Lung (tissue), 12 donors: ENCODE results near the gene BDKRB2. TPM values are rescaled to one million over a fixed set of nuclear protein-coding genes. Genes with fewer than 3 reads are reported as not detected.
A peak's percentile ranks its signal among the peaks of the same experiment; 100 is the strongest.

Experiments
- ATAC-seq: fragments of 200-7000 bp; cut with Tn5 transposase; one replicate; pipeline ENCODE4 v1.9.1; 2020; ENCODE audit warnings: moderate number of reproducible peaks; ENCODE audit not compliant: insufficient read depth, low FRiP score
- DNase-seq, 3 donors: peaks; one replicate each; pipeline ENCODE4 v3.0.0-alpha.2; 2013 to 2017
- H3K27ac ChIP-seq, 2 donors: one replicate each; pipeline ENCODE4 v1.5.1; 2013; ENCODE audit warnings: mild to moderate bottlenecking in 2 of 2, moderate library complexity in 2 of 2, control low read depth in 1 of 2, inconsistent platforms in 1 of 2, low read depth in 1 of 2, low read length in 1 of 2
- H3K27me3 ChIP-seq, 3 donors: one replicate each; pipeline ENCODE4 v1.5.1; 2013; ENCODE audit warnings: low read length in 2 of 3; ENCODE audit not compliant: control insufficient read depth in 3 of 3, insufficient read depth in 3 of 3
- H3K36me3 ChIP-seq, 4 donors: one replicate each; pipeline ENCODE4 v1.5.1; 2013; ENCODE audit warnings: low read length in 4 of 4, mild to moderate bottlenecking in 1 of 4, moderate library complexity in 1 of 4; ENCODE audit not compliant: control insufficient read depth in 4 of 4, insufficient read depth in 4 of 4
- H3K4me1 ChIP-seq, 5 donors: one replicate each; pipeline ENCODE4 v1.5.1; 2013; ENCODE audit warnings: low read length in 5 of 5, mild to moderate bottlenecking in 2 of 5, moderate library complexity in 1 of 5; ENCODE audit not compliant: control insufficient read depth in 5 of 5, insufficient read depth in 5 of 5
- H3K4me3 ChIP-seq: one replicate; pipeline ENCODE4 v1.5.1; 2013; ENCODE audit warnings: mild to moderate bottlenecking, control low read depth, moderate library complexity
- H3K9ac ChIP-seq, 2 donors: one replicate each; pipeline ENCODE4 v1.5.1; 2013; ENCODE audit warnings: low read length in 2 of 2, control low read depth in 1 of 2; ENCODE audit not compliant: insufficient read depth in 1 of 2
- H3K9me3 ChIP-seq, 4 donors: one replicate each; pipeline ENCODE4 v1.5.1; 2013; ENCODE audit warnings: low read length in 3 of 4, mild to moderate bottlenecking in 1 of 4, moderate library complexity in 1 of 4; ENCODE audit not compliant: control insufficient read depth in 4 of 4, insufficient read depth in 3 of 4
- WGBS, 2 donors: extraction: QIAGEN DNeasy Blood & Tissue Kit; methylation state at CpG; one replicate each; pipeline ENCODE4 v1.1.7; 2013; 5-methylcytosine and 5-hydroxymethylcytosine counted together
- polyA plus RNA-seq, 2 donors: library from polyadenylated mRNA; stranded (reverse); fragments of 200-250 nt; gene quantifications; one replicate each; pipeline ENCODE4 v1.2.1, GENCODE V29; 2013
- total RNA-seq, 2 donors: library from RNA; depleted of rRNA in 1 of 2; stranded (reverse); fragments of >200 nt in 1 of 2; gene quantifications; one replicate each; pipeline ENCODE4 v1.2.1, GENCODE V29; 2014 to 2021
- TF ChIP-seq, protein P1 (sequence below): IDR thresholded peaks from 2 replicates; pipeline ENCODE4 v1.5.1; 2012; ENCODE audit warnings: mild to moderate bottlenecking; ENCODE audit errors: control extremely low read depth, extremely low read depth
- donor health status: control.
- donor health status: control.
- donor health status: Bipolar disorder and iron deficiency.
- donor health status: healthy.
- donor health status: DM: yes; HTN: yes; CAD: no.

The BDKRB2 gene
- total and polyA plus RNA-seq, 4 donors = 0.77 to 5.8 (median 2.4) TPM

DNA sequence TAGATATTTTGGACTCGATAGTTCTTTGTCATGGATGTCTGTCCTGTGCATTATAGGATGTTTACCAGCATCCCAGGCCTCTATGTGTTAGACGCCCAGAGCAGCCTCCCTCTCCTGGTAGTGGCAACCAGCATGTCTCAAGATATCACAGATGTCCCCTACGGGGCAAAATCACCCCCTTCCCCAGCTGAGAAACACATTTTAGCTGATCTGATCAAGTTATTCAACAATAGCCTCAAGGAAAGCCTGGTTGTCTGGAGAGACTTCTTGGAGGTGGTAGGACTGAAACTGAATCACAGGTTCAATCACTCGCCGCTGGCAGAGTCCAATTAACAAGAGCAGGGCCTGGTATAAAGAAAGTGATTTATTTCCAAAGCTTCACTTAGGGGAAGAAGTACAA lies 69.0 kb downstream of the BDKRB2 start:
- TF ChIP-seq, protein P1, sequence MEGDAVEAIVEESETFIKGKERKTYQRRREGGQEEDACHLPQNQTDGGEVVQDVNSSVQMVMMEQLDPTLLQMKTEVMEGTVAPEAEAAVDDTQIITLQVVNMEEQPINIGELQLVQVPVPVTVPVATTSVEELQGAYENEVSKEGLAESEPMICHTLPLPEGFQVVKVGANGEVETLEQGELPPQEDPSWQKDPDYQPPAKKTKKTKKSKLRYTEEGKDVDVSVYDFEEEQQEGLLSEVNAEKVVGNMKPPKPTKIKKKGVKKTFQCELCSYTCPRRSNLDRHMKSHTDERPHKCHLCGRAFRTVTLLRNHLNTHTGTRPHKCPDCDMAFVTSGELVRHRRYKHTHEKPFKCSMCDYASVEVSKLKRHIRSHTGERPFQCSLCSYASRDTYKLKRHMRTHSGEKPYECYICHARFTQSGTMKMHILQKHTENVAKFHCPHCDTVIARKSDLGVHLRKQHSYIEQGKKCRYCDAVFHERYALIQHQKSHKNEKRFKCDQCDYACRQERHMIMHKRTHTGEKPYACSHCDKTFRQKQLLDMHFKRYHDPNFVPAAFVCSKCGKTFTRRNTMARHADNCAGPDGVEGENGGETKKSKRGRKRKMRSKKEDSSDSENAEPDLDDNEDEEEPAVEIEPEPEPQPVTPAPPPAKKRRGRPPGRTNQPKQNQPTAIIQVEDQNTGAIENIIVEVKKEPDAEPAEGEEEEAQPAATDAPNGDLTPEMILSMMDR = no peak
- ATAC-seq (no peak), DNase-seq (no peak)
- Histone ChIP-seq H3K27ac (no peak overlapping the region), H3K9ac (no peak overlapping the region), H3K9me3 (peaks cover 0 to 18% (median 5%) of the 10 kb centered on the region in 4 donors), H3K36me3 (no peaks in the 10 kb centered on the region), H3K27me3 (no peaks in the 10 kb centered on the region), H3K4me3 (no peak overlapping the region), H3K4me1 (peaks cover 0 to 20% (median 3%) of the 10 kb centered on the region in 5 donors)
- whole genome bisulfite sequencing, 2 donors = 88 to 96% methylated on average over 5 of the region's 5 CpGs

DNA sequence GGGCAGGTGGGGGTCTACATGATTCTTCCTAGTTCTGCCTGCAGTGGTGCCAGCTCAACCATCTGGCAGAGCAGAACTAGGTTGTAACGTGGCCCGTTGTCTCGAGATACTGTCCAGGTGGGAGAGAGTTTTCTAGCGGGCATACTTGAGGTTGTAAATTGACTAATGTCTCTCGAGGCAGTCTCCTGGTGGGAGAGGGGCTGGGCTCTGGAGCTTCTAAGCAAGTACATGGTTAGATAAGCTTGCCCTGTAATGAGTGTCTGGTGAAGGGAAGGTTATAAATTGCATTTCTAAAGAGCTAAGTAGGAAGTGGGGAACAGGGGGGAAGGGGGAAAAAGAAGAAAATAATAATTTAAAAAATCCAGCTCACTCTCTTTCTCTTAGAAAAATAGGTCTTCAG lies 69.5 kb downstream of the BDKRB2 start:
- peaks cover 0 to 20% (median 3%) of the 10 kb centered on the region in 5 donors for H3K4me1 ChIP-seq
- TF ChIP-seq, protein P1 = no peak
- H3K27me3 ChIP-seq = no peaks in the 10 kb centered on the region
- H3K36me3 ChIP-seq = no peaks in the 10 kb centered on the region
- no peak overlapping the region for H3K4me3 ChIP-seq
- H3K9me3 ChIP-seq = peaks cover 0 to 18% (median 5%) of the 10 kb centered on the region in 4 donors
- DNase-seq (no peak), ATAC-seq (no peak)
- H3K27ac ChIP-seq = no peak overlapping the region
- no peak overlapping the region for H3K9ac ChIP-seq
- 83 to 86% methylated on average over 5 of the region's 5 CpGs for whole genome bisulfite sequencing, 2 donors

DNA sequence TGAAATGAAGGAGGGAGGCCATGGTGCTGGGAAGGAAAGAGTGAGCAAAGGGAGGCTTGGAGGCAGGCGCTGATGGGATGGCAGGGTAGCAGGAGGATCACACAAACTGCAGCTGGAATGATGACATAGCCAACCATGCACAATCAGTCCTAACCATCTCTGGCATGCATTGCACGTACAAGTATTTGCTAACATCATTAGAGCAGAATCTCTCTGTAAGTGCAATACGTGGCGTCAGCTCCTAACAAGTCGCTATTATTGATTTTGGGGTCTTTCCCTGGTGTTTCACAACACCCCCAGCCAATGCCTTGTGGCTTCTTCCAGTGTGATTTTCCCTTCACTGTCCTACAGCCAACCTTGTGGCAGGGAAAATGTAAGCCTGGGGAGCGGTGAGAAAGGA lies 69.9 kb downstream of the BDKRB2 start:
- ATAC-seq (no peak), DNase-seq (peak; percentile 73 to 86 (median 84))
- WGBS, 2 donors = 75 to 82% methylated on average over 6 of the region's 6 CpGs
- Histone ChIP-seq H3K27ac (no peak overlapping the region), H3K9me3 (peaks cover 0 to 18% (median 5%) of the 10 kb centered on the region in 4 donors), H3K4me3 (no peak overlapping the region), H3K27me3 (no peaks in the 10 kb centered on the region), H3K4me1 (peaks cover 0 to 20% (median 3%) of the 10 kb centered on the region in 5 donors), H3K36me3 (no peaks in the 10 kb centered on the region), H3K9ac (no peak overlapping the region)
- TF ChIP-seq, protein P1 = no peak
